GM12878 (cell line): ENCODE data around the gene GIPC3.

Experiments
- BCLAF1 ChIP-seq: fragments of 450-650 bp; IDR thresholded peaks from 2 replicates; pipeline ENCODE4 v1.6.1; 2017; ENCODE audit warnings: antibody characterized with exemption, mild to moderate bottlenecking, moderate library complexity
- CEBPB ChIP-seq, 2 experiments: fragments of 150-350 bp in 1 of 2; IDR thresholded peaks; 2 replicates each; pipeline ENCODE4 v1.6.1; 2012 to 2014; ENCODE audit warnings: low read depth in 2 of 2, low read length in 2 of 2, borderline replicate concordance in 1 of 2, inconsistent platforms in 1 of 2
- E4F1 ChIP-seq: fragments of 450-650 bp; IDR thresholded peaks from 2 replicates; pipeline ENCODE4 v1.6.1; 2018; ENCODE audit warnings: borderline replicate concordance, mild to moderate bottlenecking; ENCODE audit not compliant: partially characterized antibody
- KDM1A ChIP-seq: fragments of 200-600 bp; sonication (generic); IDR thresholded peaks from 2 replicates; pipeline ENCODE4 v1.6.1; 2016; ENCODE audit warnings: borderline replicate concordance
- NFYA ChIP-seq: IDR thresholded peaks from 2 replicates; pipeline ENCODE4 v1.6.1; 2011; ENCODE audit warnings: low read depth, mild to moderate bottlenecking, low read length, improper control_type of control experiment, borderline replicate concordance
- PBX3 ChIP-seq: IDR thresholded peaks from 2 replicates; pipeline ENCODE4 v1.6.1; 2011; ENCODE audit warnings: mild to moderate bottlenecking, low read depth, low read length, moderate library complexity; ENCODE audit not compliant: insufficient replicate concordance
- POLR2AphosphoS5 ChIP-seq: IDR thresholded peaks from 2 replicates; pipeline ENCODE4 v1.6.1; 2011; ENCODE audit warnings: mild to moderate bottlenecking, low read length, inconsistent platforms
- SKIL ChIP-seq: fragments of 450-650 bp; IDR thresholded peaks from 2 replicates; pipeline ENCODE4 v1.6.1; 2017; ENCODE audit warnings: mild to moderate bottlenecking, low read depth, inconsistent platforms; ENCODE audit not compliant: poor library complexity, severe bottlenecking
- TARDBP ChIP-seq: IDR thresholded peaks from 2 replicates; pipeline ENCODE4 v1.6.1; 2016; ENCODE audit warnings: borderline replicate concordance
- USF2 ChIP-seq: IDR thresholded peaks from 2 replicates; pipeline ENCODE4 v1.6.1; 2011; ENCODE audit warnings: low read depth, low read length, improper control_type of control experiment, borderline replicate concordance
- ZNF24 ChIP-seq: fragments of 450-650 bp; IDR thresholded peaks from 2 replicates; pipeline ENCODE4 v1.6.1; 2017; ENCODE audit warnings: antibody characterized with exemption, mild to moderate bottlenecking

- TF ChIP-seq SKIL (no peak), BCLAF1 (no peak), POLR2AphosphoS5 (no peak), CEBPB (IDR thresholded peaks at IDR 0.05; ENCODE audit: borderline replicate concordance in 1 of 2, low read depth in 2 of 2, low read length in 2 of 2) (no peak), TARDBP (no peak), KDM1A (no peak), ZNF24 (no peak), NFYA (no peak), E4F1 (no peak), USF2 (no peak), PBX3 (no peak)
These were observed 20.5 kb downstream of the GIPC3 start for GRCh38 chr19:3605770-3606169.
